Activated T-helper 17 cell treated with anti-CD3 and anti-CD28 coated beads, Interleukin-2, amount 50 U/mL, for 72 hours (primary cell): Measurements from ENCODE around the gene CHTOP. TPM values are rescaled to one million over a fixed set of nuclear protein-coding genes. Genes with fewer than 3 reads are reported as not detected.

Experiments used
- ATAC-seq: fragments of 150-1000 bp; cut with Tn5 transposase; replicated peaks from 2 replicates; pipeline ENCODE4 v1.10.0; 2021; ENCODE audit warnings: mild to moderate bottlenecking, moderate library complexity
- H3K27ac Mint-ChIP-seq: one replicate; pipeline ENCODE4 v1.8.0; 2022; ENCODE audit warnings: mixed read lengths
- H3K27me3 Mint-ChIP-seq: one replicate; pipeline ENCODE4 v1.8.0; 2022; ENCODE audit warnings: mixed read lengths
- H3K36me3 Mint-ChIP-seq: one replicate; pipeline ENCODE4 v1.8.0; 2022; ENCODE audit warnings: low read depth, mild to moderate bottlenecking, mixed read lengths
- H3K4me1 Mint-ChIP-seq: one replicate; pipeline ENCODE4 v1.8.0; 2022; ENCODE audit warnings: mixed read lengths
- H3K4me3 Mint-ChIP-seq: one replicate; pipeline ENCODE4 v1.8.0; 2022; ENCODE audit warnings: mild to moderate bottlenecking, mixed read lengths
- H3K9me3 Mint-ChIP-seq: one replicate; pipeline ENCODE4 v1.8.0; 2022; ENCODE audit warnings: mixed read lengths
- total RNA-seq, 2 donors: library from RNA; stranded (reverse); gene quantifications; one replicate each; pipeline ENCODE4 v1.2.3, GENCODE V29; 2022

Gene CHTOP
- total RNA-seq, 2 donors from 2014 or later: 70.6 to 88.6 TPM

DNA sequence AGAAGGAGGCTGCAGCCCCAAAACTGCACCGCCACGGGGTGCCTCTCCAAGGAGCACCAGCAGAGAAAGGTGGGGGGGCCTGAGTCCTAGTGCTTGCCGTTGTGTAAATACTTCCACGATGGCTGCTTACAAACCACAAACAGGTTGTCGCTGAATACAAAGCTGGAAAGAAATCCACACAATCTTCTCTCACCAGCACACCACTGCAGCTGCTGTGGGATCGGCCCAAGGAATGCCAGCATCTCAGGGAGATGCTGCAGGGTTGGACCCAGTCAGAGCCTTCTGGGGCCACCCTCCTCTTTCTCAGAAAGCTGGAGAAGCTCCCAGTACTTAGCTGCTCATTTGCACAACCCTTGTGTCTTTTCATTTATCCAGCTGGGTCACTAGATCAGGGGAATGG is 14.7 kb upstream of the CHTOP start:
- Mint-ChIP-seq H3K4me3 (no peak overlapping the region), H3K27ac (no peak overlapping the region), H3K36me3 (no peaks in the 10 kb centered on the region), H3K27me3 (no peaks in the 10 kb centered on the region), H3K9me3 (no peaks in the 10 kb centered on the region), H3K4me1 (no peaks in the 10 kb centered on the region)
- ATAC-seq: no peak

DNA sequence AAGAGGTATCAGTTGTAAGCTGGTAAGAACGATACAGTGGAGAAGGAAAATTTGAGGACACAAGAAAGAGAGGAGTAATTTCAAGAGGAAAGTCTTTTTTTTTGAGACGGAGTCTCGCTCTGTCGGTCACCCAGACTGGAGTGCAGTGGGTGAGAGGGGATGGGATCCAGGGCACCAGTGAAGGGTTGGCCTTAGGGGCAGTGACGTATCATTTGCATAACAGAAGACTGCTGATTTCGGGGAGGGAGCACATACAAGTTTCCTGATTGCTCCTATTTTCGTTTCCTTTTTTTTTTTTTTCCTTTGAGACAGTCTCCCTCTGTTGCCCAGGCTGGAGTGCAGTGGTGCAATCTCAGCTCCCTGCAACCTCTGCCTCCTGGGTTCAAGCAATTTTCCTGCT is 10.8 kb upstream of the CHTOP start:
- H3K4me1 Mint-ChIP-seq: peaks cover 4% of the 10 kb centered on the region
- H3K27me3 Mint-ChIP-seq: no peaks in the 10 kb centered on the region
- H3K27ac Mint-ChIP-seq: no peak overlapping the region
- no peaks in the 10 kb centered on the region for H3K9me3 Mint-ChIP-seq
- H3K36me3 Mint-ChIP-seq: no peaks in the 10 kb centered on the region
- no peak overlapping the region for H3K4me3 Mint-ChIP-seq
- ATAC-seq: no peak

DNA sequence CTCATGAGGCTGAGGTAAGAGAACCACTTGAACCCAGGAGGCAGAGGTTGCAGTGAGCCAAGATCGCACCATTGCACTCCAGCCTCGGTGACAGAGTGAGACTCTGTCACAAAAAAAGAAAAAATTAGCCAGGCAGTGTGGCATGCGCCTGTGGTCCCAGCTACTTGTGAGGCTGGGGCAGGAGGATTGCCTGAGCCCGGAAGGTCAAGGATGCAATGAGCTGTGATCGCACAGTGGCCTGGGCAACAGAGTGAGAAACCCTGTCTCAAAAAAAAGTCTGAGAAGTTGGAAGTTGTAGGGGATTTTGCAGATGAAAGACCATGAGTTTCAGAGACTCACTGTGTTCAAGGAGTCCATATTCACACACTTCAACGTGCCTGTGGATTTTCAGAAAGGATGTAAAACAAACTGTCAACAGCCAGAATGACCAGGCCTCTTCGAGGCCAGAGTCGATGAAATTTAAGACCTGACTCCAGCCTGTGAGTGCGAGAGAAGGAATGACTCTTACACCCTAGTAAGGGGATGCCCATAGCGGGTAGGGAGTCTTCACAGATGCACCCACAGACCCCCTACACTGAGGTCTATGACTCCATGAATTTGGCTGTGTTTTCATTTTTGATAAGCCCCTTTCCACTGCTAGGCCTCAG is 8.8 kb upstream of the CHTOP start:
- no peaks in the 10 kb centered on the region for H3K9me3 Mint-ChIP-seq

DNA sequence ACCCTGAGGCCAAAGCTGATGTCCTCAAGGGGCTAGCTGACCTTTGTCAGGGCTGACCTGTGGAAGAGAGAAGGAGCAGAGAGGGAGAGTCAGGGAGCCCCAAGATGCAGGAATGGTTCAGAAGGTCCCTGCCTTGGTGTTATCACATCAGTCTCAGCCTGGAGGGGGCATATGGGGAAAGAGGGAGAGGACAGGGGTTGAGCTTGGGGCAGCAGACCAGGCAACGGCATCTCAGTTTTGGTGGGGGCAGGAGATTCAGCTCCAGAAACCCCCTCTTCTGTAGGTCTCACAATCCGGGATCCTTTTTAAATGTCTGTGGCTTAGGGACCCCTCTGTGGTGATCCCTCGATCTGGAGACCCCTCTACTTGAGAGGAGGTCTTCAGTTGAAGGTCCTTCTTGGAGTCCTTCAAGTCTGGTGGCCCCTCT is 7.4 kb upstream of the CHTOP start:
- Mint-ChIP-seq H3K27ac (peak overlapping the region; percentile 28), H3K9me3 (no peaks in the 10 kb centered on the region), H3K4me1 (peaks cover 10% of the 10 kb centered on the region), H3K36me3 (no peaks in the 10 kb centered on the region), H3K4me3 (no peak overlapping the region), H3K27me3 (no peaks in the 10 kb centered on the region)
- no peak for ATAC-seq

More for the DNA sequence above, 8.8 kb upstream of the CHTOP start:
- Mint-ChIP-seq H3K36me3 (no peaks in the 10 kb centered on the region), H3K4me3 (no peak overlapping the region), H3K27me3 (no peaks in the 10 kb centered on the region), H3K4me1 (peaks cover 4% of the 10 kb centered on the region), H3K27ac (no peak overlapping the region)
- no peak for ATAC-seq

DNA sequence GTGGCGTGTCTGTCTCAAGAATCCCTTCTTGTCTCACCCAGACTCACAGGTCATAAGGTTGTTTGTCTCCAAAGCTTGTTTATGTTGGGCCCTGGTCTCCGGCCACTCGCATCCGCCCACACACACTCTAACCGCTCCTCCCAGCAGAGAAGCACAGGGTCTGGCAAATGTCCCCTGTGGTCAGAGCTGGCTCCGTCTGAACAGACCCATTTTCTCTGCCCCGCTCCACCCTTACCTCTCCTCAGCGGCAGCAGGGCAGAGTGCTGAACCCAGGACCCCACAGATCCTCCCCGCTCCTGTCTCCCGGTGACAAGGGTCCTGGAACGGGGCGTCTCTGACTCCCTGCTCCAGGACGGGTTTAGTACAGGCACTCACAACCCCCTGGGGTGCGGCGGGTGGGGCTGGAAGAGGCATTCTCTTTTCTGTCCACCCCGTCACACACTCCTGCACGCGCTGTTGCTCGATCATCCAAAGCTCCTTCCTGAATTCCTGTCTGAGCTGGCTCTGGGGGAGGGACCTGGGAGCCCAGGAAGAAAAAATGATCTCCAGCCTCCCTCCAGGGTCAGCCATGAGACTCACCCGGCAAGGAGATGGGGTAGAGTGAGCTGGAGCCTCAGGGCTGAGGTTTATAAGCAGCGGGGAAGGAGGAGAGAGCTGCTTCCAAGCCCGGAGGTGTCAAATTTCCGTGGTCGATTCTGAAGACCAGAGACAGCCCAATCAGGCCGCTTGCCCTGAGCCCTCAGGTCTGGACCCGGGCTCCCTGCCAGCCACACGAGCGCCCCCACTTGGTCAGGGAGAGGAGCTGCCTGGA is 6.8 kb upstream of the CHTOP start, which contains the start of gene S100A13:
Gene S100A13 (minus strand): TSS at position 602 of the 811 bp plus-strand sequence. CDS start 1,033 bp downstream, outside the sequence.
- H3K27ac Mint-ChIP-seq: peak within 1 kb of the TSS; percentile 28
- ATAC-seq: no peak
- no peaks in the 10 kb centered on the region for H3K9me3 Mint-ChIP-seq
- peaks cover 15% of the 10 kb centered on the region for H3K4me1 Mint-ChIP-seq
- H3K4me3 Mint-ChIP-seq: no peak within 1 kb of the TSS
- no peaks in the 10 kb centered on the region for H3K27me3 Mint-ChIP-seq
- H3K36me3 Mint-ChIP-seq: no peaks in the 10 kb centered on the region

DNA sequence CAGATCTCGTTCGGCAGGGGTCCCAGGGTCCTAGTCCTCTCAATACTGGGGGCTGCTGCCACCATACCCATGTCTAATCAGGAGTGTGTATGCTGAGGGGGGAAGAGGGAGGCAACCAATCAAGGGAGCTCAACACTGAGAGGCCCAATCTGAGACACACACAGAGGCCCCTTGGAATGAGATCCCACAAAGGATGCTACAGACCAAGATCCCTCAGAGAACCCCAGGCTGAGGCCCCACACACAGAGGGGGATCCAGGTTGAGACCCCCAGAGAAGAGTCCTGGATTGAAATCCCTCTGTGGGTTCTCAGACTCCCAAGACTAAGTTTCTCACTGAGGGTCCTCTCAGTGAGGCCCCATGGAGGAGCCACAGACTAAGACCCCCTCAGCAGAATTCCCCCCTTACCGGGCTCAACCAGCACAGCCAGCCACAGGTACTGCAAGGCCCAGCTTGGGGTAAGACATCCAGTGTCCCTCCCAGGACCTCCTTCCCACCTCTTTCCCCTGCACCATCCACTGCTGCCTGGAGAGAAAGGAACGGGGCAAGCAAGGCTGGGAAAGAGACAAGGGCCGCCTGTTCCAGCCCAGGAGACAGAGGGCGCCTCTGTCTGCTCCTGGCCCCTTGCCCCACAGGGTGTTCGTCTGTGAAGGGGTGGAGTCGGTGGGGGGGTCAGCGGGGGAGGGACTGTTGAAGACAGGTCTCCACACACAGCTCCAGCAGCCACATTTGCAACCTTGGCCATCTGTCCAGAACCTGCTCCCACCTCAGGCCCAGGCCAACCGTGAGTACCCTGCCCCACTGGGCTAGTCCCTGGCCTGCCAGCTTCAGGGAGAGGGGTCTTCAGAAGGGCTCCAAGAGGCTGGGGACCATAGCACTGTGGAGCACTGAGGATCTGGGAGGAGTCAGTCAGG is 5.9 kb upstream of the CHTOP start, which contains the start of gene S100A1:
Gene S100A1 (plus strand): TSS at position 720 of the 912 bp plus-strand sequence. CDS start 2,088 bp downstream, outside the sequence.
- Mint-ChIP-seq H3K4me1 (peaks cover 20% of the 10 kb centered on the region), H3K27ac (peak within 1 kb of the TSS; percentile 78), H3K9me3 (no peaks in the 10 kb centered on the region), H3K4me3 (no peak within 1 kb of the TSS), H3K36me3 (no peaks in the 10 kb centered on the region), H3K27me3 (no peaks in the 10 kb centered on the region)
- ATAC-seq: no peak

DNA sequence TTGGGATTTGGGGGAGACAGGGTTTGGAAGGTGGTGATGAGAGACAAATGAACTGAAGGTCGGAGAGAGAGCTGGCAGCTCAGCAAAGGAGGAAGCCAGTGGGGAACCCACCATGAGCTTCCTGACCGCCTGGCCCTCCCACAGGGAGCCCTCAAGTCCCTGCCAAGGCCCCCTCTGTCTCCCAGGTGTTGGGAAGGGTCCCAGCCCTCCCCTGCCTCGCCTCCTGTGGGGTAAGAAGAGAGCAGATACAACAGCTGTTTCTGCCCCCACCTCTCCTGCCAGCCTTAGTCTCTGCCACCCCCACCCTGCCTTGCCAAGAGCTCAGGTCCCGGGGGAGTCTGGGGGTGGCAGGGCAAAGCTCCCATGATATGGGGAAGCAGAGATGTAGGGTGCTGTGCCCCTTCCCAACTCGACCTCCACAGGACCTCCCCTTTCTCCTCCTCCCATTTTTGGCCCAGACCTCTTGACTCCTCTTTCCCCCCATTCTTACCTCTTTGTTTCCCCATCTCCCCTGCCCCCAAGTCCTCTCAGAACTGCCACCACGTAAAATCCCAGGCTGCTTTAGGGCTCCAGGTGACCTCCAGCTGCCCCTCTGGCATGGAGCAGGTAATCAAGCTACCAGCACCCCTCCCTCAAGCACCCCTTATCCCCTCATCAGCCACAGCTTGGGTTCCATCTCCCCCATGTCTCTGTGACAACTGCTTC is 5.1 kb upstream of the CHTOP start:
- Mint-ChIP-seq H3K9me3 (no peaks in the 10 kb centered on the region), H3K36me3 (peaks cover 2% of the 10 kb centered on the region), H3K27ac (peak overlapping the region; percentile 78), H3K4me3 (no peak overlapping the region), H3K27me3 (no peaks in the 10 kb centered on the region), H3K4me1 (peaks cover 24% of the 10 kb centered on the region)
- no peak for ATAC-seq

DNA sequence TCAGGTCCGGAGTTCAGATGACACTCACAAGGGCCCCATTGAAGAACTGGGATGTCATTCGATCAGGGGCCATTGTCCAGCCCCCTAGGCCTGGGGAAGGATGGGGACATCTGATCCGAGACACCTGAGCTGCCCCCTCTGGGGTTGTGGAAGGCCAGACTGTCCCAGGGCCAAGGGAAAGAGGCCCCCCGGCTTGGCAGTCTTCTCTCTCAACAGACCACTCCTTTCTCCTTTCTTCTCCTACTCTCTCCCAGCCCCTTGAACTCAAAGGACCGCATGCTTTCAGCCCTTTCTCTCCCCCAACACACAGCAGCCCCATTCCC is 4.6 kb upstream of the CHTOP start:
- Mint-ChIP-seq H3K9me3 (no peaks in the 10 kb centered on the region), H3K4me1 (peaks cover 24% of the 10 kb centered on the region)

DNA sequence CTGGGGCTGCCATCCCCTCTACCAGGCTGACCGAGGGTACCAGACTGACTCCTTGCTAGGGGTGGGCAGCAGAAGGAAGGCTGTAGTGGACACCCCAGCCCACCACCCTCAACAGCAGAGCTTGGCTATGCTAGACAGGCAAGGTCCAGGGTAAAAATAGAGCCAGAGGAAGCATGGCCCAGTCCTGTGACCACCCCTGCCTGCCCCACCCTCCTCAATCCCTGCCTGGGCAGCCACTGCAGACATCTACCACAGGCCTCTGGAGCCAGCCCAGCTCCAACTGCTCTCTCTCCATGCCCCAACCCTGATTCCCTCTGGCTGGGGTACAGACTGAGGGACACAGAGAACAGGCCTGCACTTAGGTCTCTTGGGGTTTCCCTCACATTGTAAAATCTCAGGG is 3.9 kb upstream of the CHTOP start:
- Mint-ChIP-seq H3K4me1 (peaks cover 24% of the 10 kb centered on the region), H3K27ac (peak overlapping the region; percentile 78), H3K27me3 (no peaks in the 10 kb centered on the region), H3K36me3 (peaks cover 14% of the 10 kb centered on the region), H3K4me3 (no peak overlapping the region), H3K9me3 (no peaks in the 10 kb centered on the region)
- ATAC-seq: no peak

More for the DNA sequence above, 4.6 kb upstream of the CHTOP start:
- H3K36me3 Mint-ChIP-seq: peaks cover 7% of the 10 kb centered on the region
- H3K4me3 Mint-ChIP-seq: no peak overlapping the region
- H3K27me3 Mint-ChIP-seq: no peaks in the 10 kb centered on the region
- no peak for ATAC-seq
- peak overlapping the region; percentile 78 for H3K27ac Mint-ChIP-seq

DNA sequence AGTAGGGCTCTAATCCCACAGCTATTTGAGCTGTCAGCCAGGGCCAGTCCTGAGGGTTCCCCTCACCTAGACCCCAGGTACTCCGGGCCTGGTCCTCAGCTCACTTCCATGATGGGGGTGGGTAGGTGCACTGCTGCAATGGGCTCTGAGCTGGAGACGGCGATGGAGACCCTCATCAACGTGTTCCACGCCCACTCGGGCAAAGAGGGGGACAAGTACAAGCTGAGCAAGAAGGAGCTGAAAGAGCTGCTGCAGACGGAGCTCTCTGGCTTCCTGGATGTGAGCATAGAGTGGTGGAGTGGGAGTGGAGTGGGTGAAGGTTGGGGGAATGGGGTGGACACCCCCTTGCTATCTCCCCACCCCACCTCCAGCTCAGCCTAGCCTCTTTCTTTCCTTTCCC is 3.5 kb upstream of the CHTOP start:
- Mint-ChIP-seq H3K27ac (peak overlapping the region; percentile 39), H3K9me3 (no peaks in the 10 kb centered on the region), H3K4me3 (peak overlapping the region; percentile 20), H3K36me3 (peaks cover 18% of the 10 kb centered on the region), H3K4me1 (peaks cover 24% of the 10 kb centered on the region), H3K27me3 (no peaks in the 10 kb centered on the region)
- no peak for ATAC-seq

DNA sequence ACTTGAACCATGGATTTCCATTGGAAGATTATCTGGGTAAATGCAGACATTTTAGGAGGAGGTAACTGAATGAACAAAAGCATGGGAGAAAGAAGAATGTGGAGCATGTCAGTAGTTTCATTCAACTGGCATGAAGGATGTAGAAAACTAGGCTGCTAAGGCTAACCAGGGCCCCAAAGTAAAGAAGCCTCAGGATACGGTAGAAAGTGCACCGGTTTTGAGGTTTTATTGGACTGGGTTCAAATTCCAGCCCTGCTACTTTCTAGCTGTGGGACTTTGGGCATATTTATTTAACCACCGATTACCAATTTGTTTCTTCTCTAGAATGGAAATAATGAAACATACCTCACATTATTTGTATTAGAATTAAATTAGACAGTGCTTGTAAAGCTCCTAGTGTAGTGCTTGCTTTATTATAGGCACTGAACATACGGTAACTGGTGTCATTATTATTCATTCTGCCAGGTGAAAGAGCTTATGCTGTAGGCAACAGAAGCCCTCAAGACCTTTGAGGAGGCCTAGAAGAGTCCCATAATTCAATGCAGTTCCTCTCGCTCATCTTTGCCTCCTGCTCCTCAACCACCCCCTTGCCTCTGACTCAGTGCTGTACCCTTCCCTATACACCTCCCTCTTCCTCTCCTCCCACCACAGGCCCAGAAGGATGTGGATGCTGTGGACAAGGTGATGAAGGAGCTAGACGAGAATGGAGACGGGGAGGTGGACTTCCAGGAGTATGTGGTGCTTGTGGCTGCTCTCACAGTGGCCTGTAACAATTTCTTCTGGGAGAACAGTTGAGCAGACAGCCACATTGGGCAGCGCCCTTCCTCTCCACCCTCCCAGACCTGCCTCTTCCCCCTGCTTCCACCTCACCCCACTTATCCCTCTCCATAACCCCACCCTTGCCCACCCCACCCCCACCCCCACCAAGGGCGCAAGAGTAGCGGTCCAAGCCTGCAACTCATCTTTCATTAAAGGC is 2.5 kb upstream of the CHTOP start:
- peaks cover 28% of the 10 kb centered on the region for H3K36me3 Mint-ChIP-seq
- peak overlapping the region; percentile 20 for H3K4me3 Mint-ChIP-seq
- H3K4me1 Mint-ChIP-seq: peaks cover 24% of the 10 kb centered on the region
- peak overlapping the region; percentile 39 for H3K27ac Mint-ChIP-seq
- H3K9me3 Mint-ChIP-seq: no peaks in the 10 kb centered on the region
- ATAC-seq: peak; percentile 13
- H3K27me3 Mint-ChIP-seq: no peaks in the 10 kb centered on the region

DNA sequence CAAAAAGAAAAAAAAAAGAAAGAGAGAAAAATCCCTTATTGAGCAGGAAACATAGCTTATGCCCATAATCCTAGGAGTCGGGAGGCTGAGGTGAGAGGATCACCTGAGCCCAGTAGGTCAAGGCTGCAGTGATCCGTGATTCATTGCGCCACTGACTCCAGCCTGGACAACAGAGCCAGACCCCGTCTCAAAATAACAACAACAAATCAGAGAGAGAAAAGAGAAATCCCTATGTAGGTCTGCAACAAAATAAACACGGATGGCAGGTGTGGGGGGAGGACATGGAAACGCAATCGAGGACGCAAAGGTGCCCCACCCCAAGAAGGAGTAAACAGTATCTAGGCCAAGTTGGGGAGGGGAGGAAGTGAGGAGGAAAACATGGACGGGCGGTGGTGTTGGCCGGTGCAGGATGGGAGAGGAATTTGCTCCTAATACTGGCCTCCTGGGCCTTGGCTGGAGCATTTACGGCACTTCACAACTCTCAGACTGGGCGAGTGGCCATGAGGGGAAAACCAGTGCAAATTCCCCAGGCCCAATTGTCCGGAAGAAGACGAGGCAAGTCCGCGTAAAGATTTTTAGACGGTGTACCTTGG is 609 bp upstream of the CHTOP start:
- no peaks in the 10 kb centered on the region for H3K27me3 Mint-ChIP-seq
- peaks cover 27% of the 10 kb centered on the region for H3K4me1 Mint-ChIP-seq
- peak overlapping the region; percentile 95 for H3K4me3 Mint-ChIP-seq
- no peak for ATAC-seq
- H3K36me3 Mint-ChIP-seq: peaks cover 47% of the 10 kb centered on the region
- no peaks in the 10 kb centered on the region for H3K9me3 Mint-ChIP-seq
- peak overlapping the region; percentile 95 for H3K27ac Mint-ChIP-seq

DNA sequence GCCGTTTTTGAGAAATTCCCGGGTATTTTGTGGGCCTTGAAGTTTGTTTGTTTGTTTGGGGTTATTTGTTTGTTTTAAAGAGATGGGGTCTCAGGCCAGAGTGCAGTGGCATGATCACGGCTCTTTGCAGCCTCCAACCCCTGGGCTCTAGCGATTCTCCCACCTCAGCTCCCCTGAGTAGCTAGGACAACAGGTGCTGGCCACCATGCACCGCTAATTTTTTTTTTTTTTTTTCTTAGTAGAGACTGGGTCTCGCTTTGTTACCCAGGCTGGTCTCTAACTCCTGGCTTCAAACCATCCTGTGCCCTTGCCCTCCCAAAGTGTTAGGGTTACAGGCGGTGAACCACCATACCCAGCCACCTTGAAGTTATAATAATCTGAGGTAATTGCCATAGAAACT is 2.0 kb downstream of the CHTOP start:
- Mint-ChIP-seq H3K36me3 (peaks cover 73% of the 10 kb centered on the region), H3K4me1 (peaks cover 25% of the 10 kb centered on the region), H3K9me3 (no peaks in the 10 kb centered on the region), H3K27me3 (no peaks in the 10 kb centered on the region), H3K27ac (peak overlapping the region; percentile 95), H3K4me3 (peak overlapping the region; percentile 95)
- ATAC-seq: no peak
